T47D (cell line): ENCODE measurements around the gene CKM.
"Not testable (repeated sequence)": the region's sequence is repeated elsewhere in the genome, so short reads cannot be mapped to it uniquely, and the experiment has no call there.

Source experiments
- DNase-seq, 2 experiments: peaks; one replicate each; pipeline versions ENCODE4 v3.0.0 to v3.0.0-alpha.2; 2011 to 2012; ENCODE audit warnings: low read depth in 1 of 2, low spot score in 1 of 2
- JUND ChIP-seq: IDR thresholded peaks from 2 replicates; pipeline ENCODE4 v1.6.1; 2012; ENCODE audit warnings: low read depth
- in situ Hi-C: cut with HindIII; loops from 2 replicates; pipeline ENCODE4 v1.10.0; 2016; ENCODE audit warnings: low sequenced_read_pairs, low pct_unique_long_range_greater_than_20kb

Gene CKM

GRCh38 chr19:45290381-45290931 is 32.2 kb downstream of the CKM start:
- in situ Hi-C loops, result no loop called here
- DNase-seq, result no peak
- TF ChIP-seq JUND, result no peak

GRCh38 chr19:45283443-45284033 is 39.1 kb downstream of the CKM start:
- no peak for DNase-seq
- in situ Hi-C loops, result no loop called here
- no peak for TF ChIP-seq JUND

- in situ Hi-C loops, result no loop called here
- TF ChIP-seq JUND, result no peak
- no peak for DNase-seq
Measured at GRCh38 chr19:45280471-45280961, 42.2 kb downstream of the CKM start.

- no peak for TF ChIP-seq JUND
- DNase-seq, result no peak
- in situ Hi-C loops, result no loop called here
Measured at GRCh38 chr19:45279587-45280192, 43.0 kb downstream of the CKM start.

GRCh38 chr19:45278087-45278486 is 44.6 kb downstream of the CKM start:
- no peak for TF ChIP-seq JUND
- in situ Hi-C loops, result no loop called here
- no peak for DNase-seq

- TF ChIP-seq JUND, result no peak
- in situ Hi-C loops, result no loop called here
- DNase-seq, result no peak
Measured at GRCh38 chr19:45276284-45276687, 46.4 kb downstream of the CKM start.

GRCh38 chr19:45275370-45275971 is 47.2 kb downstream of the CKM start:
- no peak for DNase-seq
- TF ChIP-seq JUND, result no peak
- in situ Hi-C loops, result no loop called here

- in situ Hi-C loops, result no loop called here
Measured at GRCh38 chr19:45273521-45273855, 49.2 kb downstream of the CKM start.

GRCh38 chr19:45271735-45272108 is 51.0 kb downstream of the CKM start:
- no peak for TF ChIP-seq JUND
- no peak for DNase-seq
- in situ Hi-C loops, result no loop called here

More at GRCh38 chr19:45273521-45273855, 49.2 kb downstream of the CKM start:
- no peak for TF ChIP-seq JUND
- DNase-seq, result no peak

- no peak for DNase-seq
- no peak for TF ChIP-seq JUND
- in situ Hi-C loops, result no loop called here
Measured at GRCh38 chr19:45271098-45271734, 51.5 kb downstream of the CKM start.

- DNase-seq, in situ Hi-C loops: not testable (repeated sequence)
Measured at GRCh38 chr19:45269939-45270338, 52.7 kb downstream of the CKM start.

GRCh38 chr19:45267296-45267695 is 55.4 kb downstream of the CKM start:
- DNase-seq, result no peak
- no peak for TF ChIP-seq JUND
- in situ Hi-C loops, result no loop called here

- in situ Hi-C loops, result no loop called here
- no peak for DNase-seq
- TF ChIP-seq JUND, result no peak
Measured at GRCh38 chr19:45265375-45265774, 57.3 kb downstream of the CKM start.
